Measurements from ENCODE around the gene SCGB1C1. TPM values are rescaled to one million over a fixed set of nuclear protein-coding genes. Genes with fewer than 3 reads are reported as not detected.
"Not testable (repeated sequence)": the region's sequence is repeated elsewhere in the genome, so short reads cannot be mapped to it uniquely, and the experiment has no call there.

Gene SCGB1C1
- total RNA-seq (2021; fragmentation: NEBNext Ultra II Directional; extraction: Animal tissue kit (Norgen Biotek cat#: 25700)) (not detected in 2 replicates), polyA plus RNA-seq (2011; rRNA removed) (not detected in 2 replicates), polyA minus RNA-seq (2011; rRNA and poly(A)+ RNA removed) (not detected in 2 replicates)
- not detected for polyA plus RNA-seq (2011; cell fraction: cytosol; rRNA removed)
- polyA plus RNA-seq (2011; cell fraction: nucleus; rRNA removed): not detected
- not detected in 4 replicates for polyA plus RNA-seq (2012, experiment 1 of 2)
- polyA plus RNA-seq (2012, experiment 2 of 2): not detected
- not detected for polyA plus RNA-seq (2013, experiment 1 of 2)
- not detected for polyA plus RNA-seq (2013, experiment 2 of 2)
- polyA minus RNA-seq (2011; cell fraction: cytosol; rRNA and poly(A)+ RNA removed): not detected
- not detected for polyA minus RNA-seq (2011; cell fraction: nucleus; rRNA and poly(A)+ RNA removed)
- long read RNA-seq, experiment 1: 0 reads
- long read RNA-seq, experiment 2: 0 reads

DNA sequence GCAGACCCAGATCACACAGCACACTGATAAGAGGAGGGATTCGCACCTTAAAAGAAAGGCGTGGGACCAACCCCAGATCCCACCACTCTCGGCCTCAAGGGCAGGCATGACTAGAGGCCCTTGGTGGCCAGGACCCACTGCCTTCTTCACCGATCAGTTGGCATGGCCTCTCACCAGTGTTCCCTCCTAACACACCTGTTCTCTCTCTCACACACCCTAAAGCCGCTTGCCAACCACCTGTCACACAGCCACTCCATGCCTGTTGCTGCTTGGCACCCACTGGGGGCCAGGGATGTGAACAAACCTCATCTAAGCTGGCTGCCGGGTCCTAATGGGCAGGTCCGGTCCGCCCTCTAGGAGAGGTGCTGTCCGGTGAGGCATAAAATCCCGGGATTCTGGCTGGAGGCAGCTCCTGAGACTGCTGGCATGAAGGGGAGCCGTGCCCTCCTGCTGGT lies at the start of gene SCGB1C1:
Gene SCGB1C1 (plus strand): TSS at position 405 of the 455 bp plus-strand sequence. CDS start 22 bp downstream, at position 427.
- H3K9ac ChIP-seq (replicated peaks in 1 of 4; ENCODE audit: extremely low read depth in 1 of 4, low read depth in 3 of 4, low read length in 3 of 4); H3K27ac ChIP-seq (ENCODE audit: low read depth, low read length); H3K4me1 ChIP-seq (replicated peaks in 1 of 4; ENCODE audit: control insufficient read depth in 3 of 4, insufficient read depth in 4 of 4, low read length in 3 of 4); H3K56ac ChIP-seq (replicated peaks; ENCODE audit: insufficient read length, low read depth, low read length); H4K20me1 ChIP-seq (replicated peaks in 1 of 2; ENCODE audit: control insufficient read depth in 1 of 2, insufficient read depth in 2 of 2, low read length in 2 of 2); H4K91ac ChIP-seq (replicated peaks; ENCODE audit: insufficient read length, low read length); H3K36me3 ChIP-seq (ENCODE audit: control insufficient read depth in 2 of 4, insufficient read depth in 4 of 4, low read length in 3 of 4); H3K27me3 ChIP-seq (replicated peaks in 1 of 4; ENCODE audit: control insufficient read depth in 3 of 4, extremely low read depth in 1 of 4, insufficient read depth in 3 of 4, low read length in 3 of 4); H4K5ac ChIP-seq (ENCODE audit: insufficient read length, low read depth, low read length); H2BK12ac ChIP-seq (ENCODE audit: low read depth, low read length); H3K4me2 ChIP-seq (ENCODE audit: insufficient read depth in 1 of 2, low read depth in 2 of 2, low read length in 2 of 2); H3K79me1 ChIP-seq (ENCODE audit: low read depth, low read length); FAIRE-seq; H4K8ac ChIP-seq (ENCODE audit: extremely low read depth, insufficient read depth, low read length); DNase-seq (ENCODE audit: low read depth in 1 of 2, low spot score in 2 of 2); H3K4me3 ChIP-seq (ENCODE audit: extremely low read depth in 1 of 4, insufficient read depth in 2 of 4, low read depth in 3 of 4, low read length in 4 of 4); H2AK5ac ChIP-seq (ENCODE audit: low read depth, low read length); H2BK120ac ChIP-seq (replicated peaks; ENCODE audit: low read depth, low read length); H3K23me2 ChIP-seq (ENCODE audit: low read depth, low read length); H3K79me2 ChIP-seq (ENCODE audit: control insufficient read depth in 1 of 2, insufficient read depth in 2 of 2, low read length in 2 of 2); POLR2A ChIA-PET (ENCODE audit: partially characterized antibody); H2AFZ ChIP-seq (ENCODE audit: low read length); H3K18ac ChIP-seq (ENCODE audit: extremely low read depth, low read length); H2BK15ac ChIP-seq (ENCODE audit: low read length); H3K4ac ChIP-seq (replicated peaks; ENCODE audit: insufficient read length, low read depth, low read length); H3K23ac ChIP-seq (ENCODE audit: insufficient read length); H2BK5ac ChIP-seq (ENCODE audit: low read depth, low read length); H3K14ac ChIP-seq (ENCODE audit: insufficient read length); H2BK20ac ChIP-seq (ENCODE audit: low read length): not testable (repeated sequence)
- CTCF ChIA-PET (ENCODE audit: partially characterized antibody): interaction anchor here (1.2 kb wide), 1 partner anchor 10 kb away, joined by 3 read pairs; no protein-coding TSS in a partner anchor
- WGBS, 2 experiments (ENCODE audit: extremely low coverage in 1 of 2, insufficient coverage in 1 of 2, insufficient read length in 1 of 2, insufficient replicate concordance in 2 of 2, low coverage in 1 of 2, low lambda C conversion rate in 2 of 2, missing lambda C conversion rate in 1 of 2): 77% methylated on average over 8 of the region's 11 CpGs; no CpG with 5 or more reads in 1 of the 2 experiments
- H3K9me3 ChIP-seq (ENCODE audit: insufficient read depth in 2 of 2, low read depth in 1 of 2, low read length in 1 of 2): peaks cover 9 to 22% of the 10 kb centered on the region in 2 experiments

All from H1 (cell line).